HCT116 (cell line): Measurements from ENCODE around the gene CMTM2. TPM values are rescaled to one million over a fixed set of nuclear protein-coding genes. Genes with fewer than 3 reads are reported as not detected.

Experiments
- ATAC-seq: fragments of 200-7000 bp; cut with Tn5 transposase; 2 replicates; pipeline ENCODE4 v1.9.1; 2020; ENCODE audit warnings: mild to moderate bottlenecking, moderate library complexity
- BruUV-seq: library from RNA; stranded (reverse); fragments of 400-500 nt; replicated peaks from 2 replicates; lab custom pipeline; 2021; lab: Mats Ljungman, UMichigan
- CTCF ChIA-PET: fragments of 300-600 bp; sonication (Branson Sonifier 250); formaldehyde crosslinking; loops from one replicate; lab custom pipeline; 2021; ENCODE audit warnings: antibody characterized with exemption; lab: Charles Lee
- POLR2A ChIA-PET: fragments of 300-600, 350-600 bp; sonication (Branson Sonifier 250); formaldehyde crosslinking; loops from one replicate; lab custom pipeline; 2021; ENCODE audit warnings: antibody characterized with exemption; lab: Charles Lee
- RAD21 ChIA-PET, 2 experiments: fragments of 300-600 bp; sonication (Branson Sonifier 250); formaldehyde crosslinking; loops; one replicate each; lab custom pipeline; 2023; ENCODE audit warnings: low total read pairs in 2 of 2; ENCODE audit not compliant: uncharacterized antibody in 2 of 2, unreplicated experiment in 2 of 2, low non-redundant PET in 1 of 2; lab: Charles Lee
- DNase-seq: peaks from one replicate; pipeline ENCODE4 v3.0.0-alpha.2; 2010; ENCODE audit warnings: low read depth, low spot score
- H2AFZ ChIP-seq: fragments of 200-600 bp; shearing (Covaris generic), sonication (generic); 2 replicates; pipeline ENCODE4 v1.6.1; 2017; ENCODE audit warnings: low read depth, mixed run types, mixed read lengths, antibody characterized with exemption, low read length; ENCODE audit not compliant: poor library complexity, severe bottlenecking
- H3K27ac ChIP-seq: 2 replicates; pipeline ENCODE4 v1.5.1; 2012; ENCODE audit warnings: low read depth, low read length
- H3K27me3 ChIP-seq: fragments of 200-600 bp; sonication (generic); 2 replicates; pipeline ENCODE4 v1.6.1; 2016; ENCODE audit warnings: mixed run types, low read length, mixed read lengths; ENCODE audit not compliant: insufficient read depth
- H3K36me3 ChIP-seq, 2 experiments: fragments of 200-500 bp in 1 of 2; fragments of 200-600 bp in 1 of 2; sonication (Bioruptor generic) in 1 of 2; sonication (generic) in 1 of 2; 2 replicates each; pipeline versions ENCODE4 v1.5.1 to v1.6.1; 2014 to 2016; ENCODE audit warnings: low read length in 2 of 2, inconsistent platforms in 1 of 2, mixed read lengths in 1 of 2, mixed run types in 1 of 2; ENCODE audit not compliant: insufficient read depth in 2 of 2, control insufficient read depth in 1 of 2
- H3K4me1 ChIP-seq, 2 experiments: fragments of 200-600 bp in 1 of 2; sonication (generic) in 1 of 2; 2 replicates each; pipeline versions ENCODE4 v1.5.1 to v1.6.1; 2012 to 2017; ENCODE audit warnings: low read length in 2 of 2, inconsistent platforms in 1 of 2, mild to moderate bottlenecking in 1 of 2, mixed read lengths in 1 of 2, mixed run types in 1 of 2, moderate library complexity in 1 of 2; ENCODE audit not compliant: insufficient read depth in 2 of 2, control insufficient read depth in 1 of 2
- H3K4me2 ChIP-seq: fragments of 200-600 bp; sonication (generic); 2 replicates; pipeline ENCODE4 v1.6.1; 2017; ENCODE audit warnings: mixed run types, low read length, mixed read lengths
- H3K4me3 ChIP-seq, 2 experiments: fragments of 200-600 bp in 1 of 2; sonication (generic) in 1 of 2; replicated peaks in 1 of 2; 2 replicates each; pipeline ENCODE4 v1.5.1; 2011 to 2016; ENCODE audit warnings: low read length in 2 of 2, control low read depth in 1 of 2, low read depth in 1 of 2, mild to moderate bottlenecking in 1 of 2, mixed read lengths in 1 of 2, mixed run types in 1 of 2
- H3K79me2 ChIP-seq: fragments of 200-600 bp; sonication (generic); 2 replicates; pipeline ENCODE4 v1.6.1; 2017; ENCODE audit warnings: mild to moderate bottlenecking, mixed run types, low read length, moderate library complexity, mixed read lengths; ENCODE audit not compliant: insufficient read depth
- H3K9ac ChIP-seq: fragments of 200-600 bp; sonication (generic); 2 replicates; pipeline ENCODE4 v1.6.1; 2016; ENCODE audit warnings: low read length, mixed read lengths
- H3K9me2 ChIP-seq: fragments of 200-600 bp; sonication (generic), shearing (Covaris generic); 2 replicates; pipeline ENCODE4 v1.6.1; 2017; ENCODE audit warnings: mixed run types, mild to moderate bottlenecking, moderate library complexity; ENCODE audit not compliant: insufficient read depth
- H3K9me3 ChIP-seq, 2 experiments: fragments of 200-500 bp in 1 of 2; fragments of 200-600 bp in 1 of 2; sonication (Bioruptor generic) in 1 of 2; sonication (generic) in 1 of 2; 2 replicates each; pipeline ENCODE4 v1.6.1; 2014 to 2017; ENCODE audit warnings: low read length in 2 of 2, mixed read lengths in 2 of 2, inconsistent platforms in 1 of 2, low read depth in 1 of 2, mild to moderate bottlenecking in 1 of 2, mixed run types in 1 of 2, moderate library complexity in 1 of 2; ENCODE audit not compliant: control insufficient read depth in 1 of 2, insufficient read depth in 1 of 2
- H4K20me1 ChIP-seq: fragments of 200-600 bp; sonication (generic), shearing (Covaris generic); 2 replicates; pipeline ENCODE4 v1.6.1; 2017; ENCODE audit warnings: mixed run types, mild to moderate bottlenecking, moderate library complexity; ENCODE audit not compliant: insufficient read depth
- ATF3 ChIP-seq: IDR thresholded peaks from 2 replicates; pipeline ENCODE4 v1.6.1; 2012
- CEBPB ChIP-seq: IDR thresholded peaks from 2 replicates; pipeline ENCODE4 v1.6.1; 2012; ENCODE audit warnings: low read depth
- CTCF ChIP-seq, 3 experiments: fragments of 200-600 bp in 1 of 3; sonication (generic) in 1 of 3; IDR thresholded peaks in 2 of 3; conservative IDR thresholded peaks in 1 of 3; 2 replicates each; pipeline ENCODE4 v1.5.1; 2012 to 2017; ENCODE audit warnings: low read depth in 2 of 3, low read length in 2 of 3, antibody characterized with exemption in 1 of 3, borderline replicate concordance in 1 of 3, control low read depth in 1 of 3, mild to moderate bottlenecking in 1 of 3, mixed read lengths in 1 of 3, mixed run types in 1 of 3, moderate library complexity in 1 of 3; ENCODE audit not compliant: insufficient read depth in 1 of 3
- EGR1 ChIP-seq: IDR thresholded peaks from 2 replicates; pipeline ENCODE4 v1.6.1; 2012; ENCODE audit warnings: low read depth
- ELF1 ChIP-seq: IDR thresholded peaks from 2 replicates; pipeline ENCODE4 v1.6.1; 2012; ENCODE audit warnings: low read depth, borderline replicate concordance
- EZH2 ChIP-seq: fragments of 200-600 bp; sonication (generic); IDR thresholded peaks from 2 replicates; pipeline ENCODE4 v1.6.1; 2017; ENCODE audit warnings: antibody characterized with exemption, mixed run types
- EZH2phosphoT487 ChIP-seq: fragments of 200-600 bp; IDR thresholded peaks from 2 replicates; pipeline ENCODE4 v1.6.1; 2018; ENCODE audit warnings: antibody characterized with exemption, borderline replicate concordance
- JUND ChIP-seq: IDR thresholded peaks from 2 replicates; pipeline ENCODE4 v1.6.1; 2012
- MAX ChIP-seq: IDR thresholded peaks from 2 replicates; pipeline ENCODE4 v1.6.1; 2012
- POLR2A ChIP-seq: IDR thresholded peaks from 2 replicates; pipeline ENCODE4 v1.7.0; 2011; ENCODE audit warnings: borderline replicate concordance; ENCODE audit not compliant: insufficient read depth, insufficient read length; ENCODE audit errors: extremely low read depth
- REST ChIP-seq: IDR thresholded peaks from 2 replicates; pipeline ENCODE4 v1.6.1; 2012; ENCODE audit warnings: low read depth
- SIN3A ChIP-seq: IDR thresholded peaks from 2 replicates; pipeline ENCODE4 v1.6.1; 2012; ENCODE audit warnings: low read depth
- SP1 ChIP-seq: IDR thresholded peaks from 2 replicates; pipeline ENCODE4 v1.6.1; 2012; ENCODE audit warnings: low read depth
- ZBTB33 ChIP-seq: IDR thresholded peaks from 2 replicates; pipeline ENCODE4 v1.6.1; 2011; ENCODE audit warnings: mild to moderate bottlenecking, low read length, moderate library complexity; ENCODE audit not compliant: insufficient replicate concordance; ENCODE audit errors: extremely low read depth
- ZNF274 ChIP-seq: fragments of 200-500 bp; sonication (Bioruptor generic); IDR thresholded peaks from 2 replicates; pipeline ENCODE4 v1.6.1; 2014; ENCODE audit warnings: mild to moderate bottlenecking, low read depth, low read length, inconsistent platforms
- intact Hi-C: fragments of 100-400 bp; cut with micrococcal nuclease; formaldehyde crosslinking; loops from 2 replicates; pipeline ENCODE4 v1.10.0; 2022
- total RNA-seq: library from RNA; stranded (reverse); gene quantifications from one replicate; pipeline ENCODE4 v1.2.1, GENCODE V29; 2021; ENCODE audit not compliant: unreplicated experiment

Gene CMTM2
- total RNA-seq, 1 experiment from 2014 or later = 0.42 TPM

- TF ChIP-seq POLR2A (no peak), MAX (no peak), SP1 (no peak), EGR1 (no peak), ATF3 (no peak)
Measured at GRCh38 chr16:66614161-66614802, 35.0 kb downstream of the CMTM2 start (continued).

GRCh38 chr16:66616169-66616568 is 36.9 kb downstream of the CMTM2 start:
- no peak for DNase-seq
- Histone ChIP-seq H3K9ac (no peak overlapping the region), H3K36me3 (peaks cover 6 to 23% of the 10 kb centered on the region in 2 experiments; a peak in 2 of 4 replicates), H3K27me3 (no peaks in the 10 kb centered on the region), H3K27ac (no peak overlapping the region), H3K9me3 (no peaks in the 10 kb centered on the region), H3K4me1 (peaks cover 25 to 33% of the 10 kb centered on the region in 2 experiments), H3K4me3 (no peak overlapping the region)
- intact Hi-C loops = no loop called here
- RAD21 ChIA-PET = no interaction called here
- no peak for TF ChIP-seq MAX
- TF ChIP-seq ZNF274 = no peak
- TF ChIP-seq CEBPB = no peak
- no peak for TF ChIP-seq ELF1
- no peak for TF ChIP-seq REST
- no peak for TF ChIP-seq EZH2phosphoT487
- no peak for TF ChIP-seq SIN3A
- TF ChIP-seq JUND = no peak
- TF ChIP-seq EZH2 = no peak
- TF ChIP-seq ZBTB33 = no peak
- no peak for TF ChIP-seq CTCF (IDR thresholded peaks at IDR 0.05 in 2 of 3, conservative IDR thresholded peaks at IDR 0.05 in 1 of 3; ENCODE audit: borderline replicate concordance in 1 of 3, insufficient read depth in 1 of 3, low read depth in 2 of 3, low read length in 2 of 3)
- no peak for TF ChIP-seq POLR2A
- TF ChIP-seq SP1 = no peak
- TF ChIP-seq, all 23 proteins: peak for 0
- BruUV-seq = no TSS peak
- H3K9me2 ChIP-seq = no peaks in the 10 kb centered on the region
- ChIA-PET POLR2A (no interaction called here), CTCF (no interaction called here)
- ATAC-seq = no peak
- no peak overlapping the region for H3K4me2 ChIP-seq
- H4K20me1 ChIP-seq = no peaks in the 10 kb centered on the region
- no peaks in the 10 kb centered on the region for H3K79me2 ChIP-seq
- H2AFZ ChIP-seq = no peak overlapping the region
